GM13976 (cell line): ENCODE measurements around the gene MAPK8IP2.
A peak's percentile ranks its signal among the peaks of the same experiment; 100 is the strongest.

Experiments used
- DNase-seq: peaks from one replicate; pipeline ENCODE4 v3.0.0; 2012; ENCODE audit warnings: low spot score
- CTCF ChIP-seq: IDR thresholded peaks from 2 replicates; pipeline ENCODE4 v1.5.1; 2012; ENCODE audit warnings: borderline replicate concordance, mild to moderate bottlenecking; ENCODE audit not compliant: insufficient read depth; ENCODE audit errors: extremely low read depth, missing control alignments, control extremely low read depth
- in situ Hi-C: fragments of 300-500 bp; cut with MboI; formaldehyde crosslinking; loops from one replicate; pipeline ENCODE4 v1.12.0; 2022; ENCODE audit warnings: low sequenced_read_pairs, mixed read lengths, inconsistent platforms; ENCODE audit not compliant: unreplicated experiment

The MAPK8IP2 gene

GRCh38 chr22:50579752-50580151 lies 20.8 kb upstream of the MAPK8IP2 start:
- no peak for DNase-seq
- no peak for TF ChIP-seq CTCF
- in situ Hi-C loops = no loop called here

- TF ChIP-seq CTCF = no peak
- no peak for DNase-seq
- in situ Hi-C loops = no loop called here
Measured at GRCh38 chr22:50581031-50581949, 19.3 kb upstream of the MAPK8IP2 start.

GRCh38 chr22:50581950-50582492 lies 18.6 kb upstream of the MAPK8IP2 start:
- TF ChIP-seq CTCF = no peak
- in situ Hi-C loops = no loop called here
- DNase-seq = peak; percentile 58

GRCh38 chr22:50582493-50583293 lies 17.9 kb upstream of the MAPK8IP2 start, which contains the start of gene CHKB:
CHKB (minus strand) TSS chr22:50582849; CDS start chr22:50582781, 68 bp downstream.
- TF ChIP-seq CTCF = peak; percentile 7
- peak; percentile 100 for DNase-seq
- in situ Hi-C loops = no loop called here

GRCh38 chr22:50583294-50583861 lies 17.2 kb upstream of the MAPK8IP2 start:
- no peak for DNase-seq
- no peak for TF ChIP-seq CTCF
- in situ Hi-C loops = no loop called here
